Keratinocyte (primary cell): ENCODE data around the gene CADM2. TPM values are rescaled to one million over a fixed set of nuclear protein-coding genes. Genes with fewer than 3 reads are reported as not detected.

Source experiments
- DNase-seq: peaks from one replicate; pipeline ENCODE4 v3.0.0-alpha.2; 2011; ENCODE audit warnings: low read depth, missing footprints, low spot score
- FAIRE-seq: peaks from 2 replicates; lab custom pipeline; 2011; peaks lifted over from hg19 to GRCh38; lab: Jason Lieb, UNC
- H2AFZ ChIP-seq: 2 replicates; pipeline ENCODE4 v1.6.0; 2012; ENCODE audit warnings: low read length, control low read depth, inconsistent platforms; ENCODE audit not compliant: control insufficient read depth
- H3K27ac ChIP-seq: 2 replicates; pipeline ENCODE4 v1.5.1; 2011; ENCODE audit warnings: low read length; ENCODE audit not compliant: control insufficient read depth, insufficient read depth
- H3K27me3 ChIP-seq: 3 replicates; pipeline ENCODE4 v1.6.0; 2011; ENCODE audit warnings: low read length; ENCODE audit not compliant: control insufficient read depth, insufficient read depth; ENCODE audit errors: extremely low read depth
- H3K36me3 ChIP-seq, 2 experiments: 2 replicates in 1 of 2; 3 replicates in 1 of 2; pipeline ENCODE4 v1.5.1; 2011; ENCODE audit warnings: low read length in 2 of 2, mild to moderate bottlenecking in 1 of 2; ENCODE audit not compliant: control insufficient read depth in 2 of 2, insufficient read depth in 2 of 2; ENCODE audit errors: extremely low read depth in 1 of 2
- H3K4me1 ChIP-seq: 3 replicates; pipeline ENCODE4 v1.5.1; 2011; ENCODE audit warnings: low read length; ENCODE audit not compliant: control insufficient read depth, insufficient read depth; ENCODE audit errors: extremely low read depth
- H3K4me2 ChIP-seq: 3 replicates; pipeline ENCODE4 v1.6.0; 2011; ENCODE audit warnings: low read depth, low read length; ENCODE audit not compliant: control insufficient read depth, insufficient read depth; ENCODE audit errors: extremely low read depth
- H3K4me3 ChIP-seq, 3 experiments: fragments of 200-600 bp in 1 of 3; sonication (generic) in 1 of 3; 2 replicates in 2 of 3; 3 replicates in 1 of 3; pipeline ENCODE4 v1.5.1; 2011 to 2016; ENCODE audit warnings: low read length in 3 of 3, mild to moderate bottlenecking in 3 of 3, control low read depth in 2 of 3, inconsistent platforms in 1 of 3, low read depth in 1 of 3, mixed read lengths in 1 of 3, mixed run types in 1 of 3, moderate library complexity in 1 of 3; ENCODE audit not compliant: control insufficient read depth in 2 of 3, insufficient read depth in 2 of 3; ENCODE audit errors: extremely low read depth in 1 of 3
- H3K79me2 ChIP-seq: 2 replicates; pipeline ENCODE4 v1.6.0; 2012; ENCODE audit warnings: low read length; ENCODE audit not compliant: control insufficient read depth, insufficient read depth
- H3K9ac ChIP-seq: 3 replicates; pipeline ENCODE4 v1.6.0; 2011; ENCODE audit warnings: low read length; ENCODE audit not compliant: control insufficient read depth, insufficient read depth; ENCODE audit errors: extremely low read depth
- H3K9me1 ChIP-seq: 3 replicates; pipeline ENCODE4 v1.6.0; 2011; ENCODE audit warnings: low read length; ENCODE audit not compliant: control insufficient read depth, insufficient read depth; ENCODE audit errors: extremely low read depth
- H3K9me3 ChIP-seq: 2 replicates; pipeline ENCODE4 v1.5.1; 2012; ENCODE audit warnings: low read depth, low read length; ENCODE audit not compliant: control insufficient read depth
- H4K20me1 ChIP-seq: 3 replicates; pipeline ENCODE4 v1.6.0; 2011; ENCODE audit warnings: low read length; ENCODE audit not compliant: control insufficient read depth, insufficient read depth; ENCODE audit errors: extremely low read depth
- EZH2 ChIP-seq: IDR thresholded peaks from one replicate; pipeline ENCODE4 v1.6.1; 2012; ENCODE audit warnings: inconsistent platforms, mild to moderate bottlenecking, low read length, moderate library complexity
- dilution Hi-C: fragments of 300-500 bp; cut with MboI; formaldehyde crosslinking; loops from one replicate; pipeline ENCODE4 v1.7.0; 2020; ENCODE audit warnings: low sequenced_read_pairs; ENCODE audit not compliant: extremely low pct_ligation_motif_present
- polyA plus RNA-seq, 5 experiments: library from polyadenylated mRNA; depleted of rRNA in 3 of 5; stranded (reverse) in 3 of 5; stranded (forward) in 1 of 5; unstranded in 1 of 5; fragments of >200 nt; gene quantifications; 1 replicate in 1 of 5; 2 replicates in 3 of 5; 3 replicates in 1 of 5; pipeline versions ENCODE4 v1.2.1 to v1.2.3, GENCODE V29; 2011 to 2012; ENCODE audit warnings: missing spikeins in 2 of 5, low read depth in 1 of 5, low replicate concordance in 1 of 5
- TF ChIP-seq, protein P1 (sequence below), 3 experiments: IDR thresholded peaks in 1 of 3; conservative IDR thresholded peaks in 1 of 3; optimal IDR thresholded peaks in 1 of 3; 2 replicates in 2 of 3; 3 replicates in 1 of 3; pipeline versions ENCODE3 to v1.5.1; 2011; ENCODE audit warnings: low read length in 3 of 3, mild to moderate bottlenecking in 3 of 3, moderate library complexity in 2 of 3, control low read depth in 1 of 3, inconsistent platforms in 1 of 3; ENCODE audit not compliant: insufficient read depth in 2 of 3; ENCODE audit errors: extremely low read depth in 1 of 3

CADM2 gene
- polyA plus RNA-seq, 1 donor (not counting 4 experiments of a cell fraction or from before 2014, with no cell fraction given), result not detected

DNA sequence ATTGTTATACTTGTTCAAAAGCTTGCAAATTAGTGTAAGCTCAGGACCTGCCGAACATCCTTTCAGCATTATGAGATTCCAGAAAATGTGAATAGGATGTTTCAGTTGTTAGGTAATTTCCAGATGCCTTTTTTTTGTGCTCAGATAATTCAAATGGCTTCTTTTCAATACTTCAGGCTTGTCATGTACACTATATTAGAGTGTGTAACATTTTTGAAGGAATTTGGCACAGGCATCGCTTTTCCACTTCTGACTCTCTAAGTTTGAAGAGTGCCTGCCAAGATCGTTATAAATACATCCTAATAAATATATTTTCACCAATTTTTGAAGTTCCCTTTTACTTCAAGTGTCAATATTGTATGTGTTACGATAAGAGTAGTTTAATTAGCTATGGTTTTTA, 35.2 kb downstream of the CADM2 start:
- dilution Hi-C loops, result no loop called here
- Histone ChIP-seq H3K9me1 (no peaks in the 10 kb centered on the region), H3K9ac (no peak overlapping the region)

DNA sequence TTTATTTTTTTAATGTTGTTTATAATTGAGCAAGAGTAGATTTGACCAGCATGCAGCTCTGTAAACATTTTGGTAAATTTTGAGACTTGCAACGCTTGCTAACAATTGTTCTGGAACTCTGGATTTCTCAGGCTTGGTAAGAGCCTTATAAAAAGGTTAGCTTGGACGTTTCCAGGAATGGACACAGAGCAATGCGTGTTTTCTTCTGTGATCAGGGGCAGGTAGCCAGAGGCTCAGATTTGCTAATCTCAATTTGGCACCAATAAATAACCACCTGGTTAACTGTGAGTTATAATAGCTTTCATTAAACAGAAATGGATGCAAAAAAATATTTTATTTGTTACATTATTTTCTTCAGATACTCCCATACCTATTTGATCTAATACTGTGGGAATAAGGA, 39.8 kb downstream of the CADM2 start:
- no peaks in the 10 kb centered on the region for H3K9me3 ChIP-seq
- no peaks in the 10 kb centered on the region for H3K79me2 ChIP-seq
- no peak overlapping the region for H3K9ac ChIP-seq
- FAIRE-seq (no peak), DNase-seq (no peak)
- H3K9me1 ChIP-seq, result no peaks in the 10 kb centered on the region
- no peaks in the 10 kb centered on the region for H3K4me1 ChIP-seq
- dilution Hi-C loops, result no loop called here
- no peaks in the 10 kb centered on the region for H3K27me3 ChIP-seq
- H3K4me2 ChIP-seq, result no peak overlapping the region
- H2AFZ ChIP-seq, result no peak overlapping the region
- H3K36me3 ChIP-seq, result no peaks in the 10 kb centered on the region
- no peak overlapping the region for H3K27ac ChIP-seq
- no peaks in the 10 kb centered on the region for H4K20me1 ChIP-seq
- TF ChIP-seq EZH2, result no peak
- TF ChIP-seq, protein P1, sequence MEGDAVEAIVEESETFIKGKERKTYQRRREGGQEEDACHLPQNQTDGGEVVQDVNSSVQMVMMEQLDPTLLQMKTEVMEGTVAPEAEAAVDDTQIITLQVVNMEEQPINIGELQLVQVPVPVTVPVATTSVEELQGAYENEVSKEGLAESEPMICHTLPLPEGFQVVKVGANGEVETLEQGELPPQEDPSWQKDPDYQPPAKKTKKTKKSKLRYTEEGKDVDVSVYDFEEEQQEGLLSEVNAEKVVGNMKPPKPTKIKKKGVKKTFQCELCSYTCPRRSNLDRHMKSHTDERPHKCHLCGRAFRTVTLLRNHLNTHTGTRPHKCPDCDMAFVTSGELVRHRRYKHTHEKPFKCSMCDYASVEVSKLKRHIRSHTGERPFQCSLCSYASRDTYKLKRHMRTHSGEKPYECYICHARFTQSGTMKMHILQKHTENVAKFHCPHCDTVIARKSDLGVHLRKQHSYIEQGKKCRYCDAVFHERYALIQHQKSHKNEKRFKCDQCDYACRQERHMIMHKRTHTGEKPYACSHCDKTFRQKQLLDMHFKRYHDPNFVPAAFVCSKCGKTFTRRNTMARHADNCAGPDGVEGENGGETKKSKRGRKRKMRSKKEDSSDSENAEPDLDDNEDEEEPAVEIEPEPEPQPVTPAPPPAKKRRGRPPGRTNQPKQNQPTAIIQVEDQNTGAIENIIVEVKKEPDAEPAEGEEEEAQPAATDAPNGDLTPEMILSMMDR (optimal IDR thresholded peaks at IDR 0.05 in 1 of 3, IDR thresholded peaks at IDR 0.05 in 1 of 3, conservative IDR thresholded peaks at IDR 0.05 in 1 of 3; ENCODE audit: extremely low read depth in 1 of 3, insufficient read depth in 2 of 3, low read length in 3 of 3), result no peak
- H3K4me3 ChIP-seq, result no peak overlapping the region

More for the DNA sequence above, 35.2 kb downstream of the CADM2 start:
- H4K20me1 ChIP-seq, result no peaks in the 10 kb centered on the region
- no peaks in the 10 kb centered on the region for H3K27me3 ChIP-seq
- FAIRE-seq, result no peak
- no peak overlapping the region for H3K27ac ChIP-seq
- H3K4me3 ChIP-seq, result no peak overlapping the region
- no peaks in the 10 kb centered on the region for H3K4me1 ChIP-seq
- TF ChIP-seq, protein P1 (optimal IDR thresholded peaks at IDR 0.05 in 1 of 3, IDR thresholded peaks at IDR 0.05 in 1 of 3, conservative IDR thresholded peaks at IDR 0.05 in 1 of 3; ENCODE audit: extremely low read depth in 1 of 3, insufficient read depth in 2 of 3, low read length in 3 of 3), result no peak
- no peak for TF ChIP-seq EZH2
- H2AFZ ChIP-seq, result no peak overlapping the region
- H3K36me3 ChIP-seq, result no peaks in the 10 kb centered on the region
- no peak overlapping the region for H3K4me2 ChIP-seq
- H3K79me2 ChIP-seq, result no peaks in the 10 kb centered on the region
- H3K9me3 ChIP-seq, result no peaks in the 10 kb centered on the region
- DNase-seq, result no peak
